ENCODE results near the gene LRRK2.

Gene LRRK2

GRCh38 chr12:40184493-40185302 lies 40.1 kb upstream of the LRRK2 start:
- no peak overlapping the region for H3K27ac ChIP-seq
- TF ChIP-seq CTCF (IDR thresholded peaks at IDR 0.05), result no peak
- no peak overlapping the region for H3K4me3 ChIP-seq
- DNase-seq (ENCODE audit: low spot score), result no peak

GRCh38 chr12:40185303-40185693 lies 39.5 kb upstream of the LRRK2 start:
- no peak overlapping the region for H3K4me3 ChIP-seq
- no peak for TF ChIP-seq CTCF (IDR thresholded peaks at IDR 0.05)
- DNase-seq (ENCODE audit: low spot score), result no peak
- no peak overlapping the region for H3K27ac ChIP-seq

- H3K4me3 ChIP-seq, result no peak overlapping the region
- no peak overlapping the region for H3K27ac ChIP-seq
- DNase-seq (ENCODE audit: low spot score), result no peak
- no peak for TF ChIP-seq CTCF (IDR thresholded peaks at IDR 0.05)
Observed at GRCh38 chr12:40188558-40189320, 36.1 kb upstream of the LRRK2 start.

- no peak overlapping the region for H3K27ac ChIP-seq
- H3K4me3 ChIP-seq, result no peak overlapping the region
- no peak for DNase-seq (ENCODE audit: low spot score)
- TF ChIP-seq CTCF (IDR thresholded peaks at IDR 0.05), result no peak
Observed at GRCh38 chr12:40192704-40193255, 32.0 kb upstream of the LRRK2 start.

GRCh38 chr12:40194846-40195245 lies 30.0 kb upstream of the LRRK2 start:
- H3K27ac ChIP-seq, result no peak overlapping the region
- TF ChIP-seq CTCF (IDR thresholded peaks at IDR 0.05), result no peak

GRCh38 chr12:40197590-40197989 lies 27.2 kb upstream of the LRRK2 start:
- H3K27ac ChIP-seq, result no peak overlapping the region
- H3K4me3 ChIP-seq, result no peak overlapping the region
- DNase-seq (ENCODE audit: low spot score), result no peak
- TF ChIP-seq CTCF (IDR thresholded peaks at IDR 0.05), result no peak

More at GRCh38 chr12:40194846-40195245, 30.0 kb upstream of the LRRK2 start:
- no peak for DNase-seq (ENCODE audit: low spot score)
- H3K4me3 ChIP-seq, result no peak overlapping the region

Data from coronary artery (tissue), 2 donors.